Fibroblast of skin of back (primary cell): Measurements from ENCODE around the gene EPS8L1. TPM values are rescaled to one million over a fixed set of nuclear protein-coding genes. Genes with fewer than 3 reads are reported as not detected.
"Not testable (repeated sequence)": the region's sequence is repeated elsewhere in the genome, so short reads cannot be mapped to it uniquely, and the experiment has no call there.

Experiments
- DNase-seq: peaks from one replicate; pipeline ENCODE4 v3.0.0-alpha.2; 2013
- polyA plus RNA-seq, 2 experiments: library from polyadenylated mRNA; unstranded; fragments of 120-200 nt; gene quantifications; one replicate each; pipeline ENCODE4 v1.2.1, GENCODE V29; 2013; ENCODE audit not compliant: insufficient read length in 2 of 2

The EPS8L1 gene
- polyA plus RNA-seq (2013, experiment 1 of 2; ENCODE audit: insufficient read length): 3.7 TPM
- 2.2 TPM for polyA plus RNA-seq (2013, experiment 2 of 2; ENCODE audit: insufficient read length)

DNA sequence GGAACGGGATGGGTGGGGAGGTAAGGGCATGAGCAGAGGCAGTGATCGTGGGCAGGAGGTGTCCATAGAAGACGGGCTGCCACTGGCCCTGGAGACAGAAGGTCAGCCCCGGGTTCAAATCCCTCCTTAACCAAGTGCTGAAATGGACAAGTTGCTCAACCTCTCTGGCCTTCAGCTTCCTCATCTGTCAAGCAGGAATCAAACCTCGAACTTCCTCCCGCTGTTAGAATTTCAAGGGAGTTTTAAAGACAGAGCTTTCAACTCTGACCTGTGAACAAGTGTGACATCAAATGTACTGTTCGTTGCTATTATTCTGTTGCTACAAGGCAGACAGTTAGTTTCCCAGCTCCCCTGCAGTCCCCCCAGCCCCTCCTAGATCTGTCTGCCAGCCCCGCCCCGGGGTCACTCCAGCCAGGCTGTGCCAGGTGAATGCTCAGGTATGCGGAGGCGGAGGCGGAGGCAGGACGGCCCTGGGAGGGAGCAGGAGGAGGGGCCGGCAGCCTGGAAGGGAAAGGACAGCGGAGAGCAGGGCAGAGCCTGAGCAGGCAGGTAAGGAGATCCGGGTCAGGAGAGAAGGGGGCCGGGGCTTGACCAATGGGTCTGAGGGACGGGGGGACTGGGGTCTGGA lies at the start of gene EPS8L1:
Gene EPS8L1 (plus strand): TSS at position 499 of the 628 bp plus-strand sequence. CDS start 576 bp downstream, outside the sequence.
- DNase-seq: no peak

DNA sequence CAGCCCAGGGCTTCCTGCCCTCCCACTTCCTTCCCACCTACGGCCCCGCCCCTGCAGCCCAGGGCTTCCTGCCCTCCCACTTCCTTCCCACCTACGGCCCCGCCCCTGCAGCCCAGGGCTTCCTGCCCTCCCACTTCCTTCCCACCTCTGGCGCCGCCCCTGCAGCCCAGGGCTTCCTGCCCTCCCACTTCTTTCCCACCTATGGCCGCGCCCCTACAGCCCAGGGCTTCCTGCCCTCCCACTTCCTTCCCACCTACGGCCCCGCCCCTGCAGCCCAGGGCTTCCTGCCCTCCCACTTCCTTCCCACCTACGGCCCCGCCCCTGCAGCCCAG lies 48.6 kb upstream of the EPS8L1 start:
- not testable (repeated sequence) for DNase-seq

DNA sequence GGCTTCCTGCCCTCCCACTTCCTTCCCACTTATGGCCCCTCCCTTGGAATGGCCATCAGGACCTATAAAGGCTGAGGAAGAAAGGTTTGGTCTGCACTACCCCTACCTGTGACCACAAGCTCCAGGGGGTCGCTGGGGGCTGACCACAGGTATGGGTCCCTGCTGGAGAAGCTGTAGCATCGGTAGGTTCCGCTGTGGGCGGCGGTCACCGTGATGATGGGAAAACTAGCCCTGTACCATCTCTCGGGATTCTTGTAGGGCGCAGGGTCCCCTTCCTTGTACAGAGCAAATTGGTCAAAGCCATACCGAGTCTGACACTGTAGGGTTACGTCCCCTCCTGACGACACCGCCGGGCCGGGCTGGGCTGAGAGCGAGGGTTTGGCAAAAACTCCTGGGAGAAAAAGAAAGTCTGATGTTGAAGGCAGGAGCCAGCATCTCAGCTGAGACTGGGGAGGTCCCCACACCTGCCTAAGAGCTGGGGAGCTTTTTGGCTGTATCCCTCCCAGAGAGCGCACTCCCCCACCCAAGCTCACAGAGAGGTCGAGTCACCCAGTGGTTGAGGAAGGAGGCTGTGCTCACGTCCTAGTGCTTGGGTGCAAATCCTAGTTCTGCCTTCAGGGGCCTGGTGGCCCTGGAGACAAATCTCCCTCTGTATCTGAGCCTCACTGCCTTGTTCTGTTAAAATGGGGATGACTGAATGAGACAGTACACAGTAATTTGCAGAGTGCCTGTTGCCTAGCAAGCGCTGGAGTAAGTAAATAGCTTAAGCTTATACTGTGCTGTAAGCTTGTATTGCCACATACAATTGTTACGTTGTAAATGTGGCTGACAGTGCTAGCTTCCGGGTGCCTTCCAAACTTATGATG lies 48.0 kb upstream of the EPS8L1 start:
- DNase-seq: no peak

DNA sequence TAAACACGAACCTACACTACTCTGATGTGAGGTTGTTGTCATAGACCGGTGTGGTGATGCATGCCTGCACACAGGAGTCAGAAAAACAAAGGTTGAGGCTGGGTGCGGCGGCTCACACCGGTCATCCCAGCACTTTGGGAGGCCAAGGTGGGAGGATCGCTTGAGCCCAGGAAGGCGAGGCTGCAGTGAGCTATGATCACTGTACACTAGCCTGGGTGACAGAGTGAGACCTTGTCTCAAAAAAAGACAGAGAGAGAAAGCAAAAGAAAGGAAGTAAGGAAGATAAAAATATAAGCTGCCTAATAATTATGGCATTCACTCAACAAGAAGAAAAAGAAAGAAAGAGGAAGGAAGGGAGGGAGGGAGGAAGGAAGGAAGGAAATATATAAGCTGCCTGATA lies 46.9 kb upstream of the EPS8L1 start:
- DNase-seq: no peak

DNA sequence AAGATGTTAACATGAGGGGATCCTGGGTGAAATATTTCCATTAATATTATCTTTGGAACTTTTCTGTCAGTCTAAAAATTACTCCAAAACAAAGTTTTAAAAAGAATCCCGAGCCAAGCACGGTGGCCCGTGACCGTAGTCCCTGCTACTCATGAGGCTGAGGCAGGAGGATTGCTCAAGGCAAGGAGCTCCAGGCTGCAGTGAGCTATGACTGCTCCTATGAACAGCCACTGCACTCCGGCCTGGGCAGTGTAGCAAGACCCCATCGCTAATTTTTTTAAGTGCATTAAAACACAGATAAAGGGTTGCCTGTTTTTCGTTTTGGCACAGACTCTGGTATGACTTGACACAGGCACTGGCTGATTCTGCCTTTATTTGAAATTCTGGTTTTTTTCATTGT lies 44.5 kb upstream of the EPS8L1 start:
- DNase-seq: no peak

DNA sequence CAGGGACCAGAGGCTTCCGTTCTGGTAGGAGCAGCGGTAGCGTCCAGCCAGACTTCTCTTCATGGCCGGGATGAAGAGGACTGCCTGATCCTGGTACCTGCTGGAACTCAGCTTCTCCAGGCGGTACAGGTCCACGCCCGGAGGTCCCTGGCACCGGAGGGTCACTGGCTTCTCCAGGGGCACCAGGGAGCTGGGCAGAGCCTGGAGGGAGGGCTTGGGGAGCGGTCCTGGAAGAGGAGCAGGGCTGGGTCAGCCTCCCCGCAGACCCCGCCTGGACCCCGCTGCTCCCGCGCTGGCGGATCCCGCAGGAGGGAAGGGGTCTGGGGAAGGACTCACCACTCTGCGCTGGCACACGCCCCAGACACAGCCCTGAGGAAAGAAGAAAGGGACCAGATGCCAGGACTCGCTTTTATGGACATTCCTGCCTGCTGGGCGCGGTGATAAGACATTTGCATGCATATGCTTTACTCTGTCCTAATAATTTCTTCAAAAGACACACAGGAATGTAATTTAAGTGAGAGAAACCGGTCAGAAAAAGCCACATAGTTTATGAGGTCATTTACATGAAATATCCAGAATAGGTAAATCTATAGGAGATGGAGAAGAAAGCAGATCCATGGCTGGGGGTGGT lies 43.4 kb upstream of the EPS8L1 start:
- DNase-seq: no peak

DNA sequence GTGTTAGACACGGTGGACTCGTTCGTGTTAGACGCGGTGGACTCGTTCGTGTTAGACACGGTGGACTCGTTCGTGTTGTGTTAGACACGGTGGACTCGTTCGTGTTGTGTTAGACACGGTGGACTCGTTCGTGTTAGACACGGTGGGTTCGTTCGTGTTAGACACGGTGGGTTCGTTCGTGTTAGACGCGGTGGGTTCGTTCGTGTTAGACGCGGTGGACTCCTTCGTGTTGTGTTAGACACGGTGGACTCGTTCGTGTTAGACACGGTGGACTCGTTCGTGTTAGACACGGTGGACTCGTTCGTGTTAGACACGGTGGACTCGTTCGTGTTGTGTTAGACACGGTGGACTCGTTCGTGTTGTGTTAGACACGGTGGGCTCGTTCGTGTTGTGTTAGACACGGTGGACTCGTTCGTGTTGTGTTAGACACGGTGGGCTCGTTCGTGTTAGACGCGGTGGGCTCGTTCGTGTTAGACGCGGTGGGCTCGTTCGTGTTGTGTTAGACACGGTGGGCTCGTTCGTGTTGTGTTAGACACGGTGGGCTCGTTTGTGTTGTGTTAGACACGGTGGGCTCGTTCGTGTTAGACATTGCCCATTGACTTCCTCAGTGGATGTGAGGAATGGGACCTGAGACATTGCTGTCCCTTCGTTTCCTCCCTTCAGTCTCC lies 42.6 kb upstream of the EPS8L1 start:
- DNase-seq: not testable (repeated sequence)

DNA sequence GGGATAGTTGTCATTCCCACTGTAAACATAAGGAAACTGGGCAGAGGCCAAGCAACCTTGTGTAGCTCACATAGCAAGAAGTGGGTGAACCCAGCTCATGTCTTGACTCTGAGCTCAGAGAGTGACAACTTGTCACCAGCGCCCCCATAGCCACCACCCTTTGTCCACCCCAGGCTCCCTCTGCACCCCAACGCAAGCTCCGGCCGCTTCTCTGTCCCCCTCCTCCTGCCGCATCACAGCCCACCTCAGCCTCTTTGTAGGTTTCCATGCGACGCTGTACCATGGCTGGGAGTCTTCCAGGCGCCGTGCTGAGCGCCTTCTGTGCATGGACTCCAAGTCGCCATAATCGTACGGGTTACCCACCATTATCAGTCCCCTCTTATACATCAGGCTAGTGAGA lies 40.9 kb upstream of the EPS8L1 start:
- no peak for DNase-seq

DNA sequence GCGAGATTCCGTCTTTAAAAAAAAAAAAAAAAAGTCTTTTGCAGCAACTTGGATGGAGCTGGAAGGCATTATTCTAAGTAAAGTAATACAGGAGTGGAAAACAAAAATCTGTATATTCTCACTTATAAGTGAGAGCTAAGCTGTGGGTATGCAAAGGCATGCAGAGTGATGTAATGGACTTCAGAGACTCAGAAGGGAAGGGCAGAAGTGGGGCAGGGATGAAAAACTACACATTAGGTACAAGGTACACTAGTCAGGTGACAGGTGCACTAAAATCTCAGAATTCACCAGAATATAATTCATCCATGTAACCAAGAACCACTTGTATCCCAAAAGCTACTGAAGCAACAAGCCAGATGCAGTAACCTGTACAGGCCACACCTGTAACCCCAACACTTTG lies 39.6 kb upstream of the EPS8L1 start:
- no peak for DNase-seq

DNA sequence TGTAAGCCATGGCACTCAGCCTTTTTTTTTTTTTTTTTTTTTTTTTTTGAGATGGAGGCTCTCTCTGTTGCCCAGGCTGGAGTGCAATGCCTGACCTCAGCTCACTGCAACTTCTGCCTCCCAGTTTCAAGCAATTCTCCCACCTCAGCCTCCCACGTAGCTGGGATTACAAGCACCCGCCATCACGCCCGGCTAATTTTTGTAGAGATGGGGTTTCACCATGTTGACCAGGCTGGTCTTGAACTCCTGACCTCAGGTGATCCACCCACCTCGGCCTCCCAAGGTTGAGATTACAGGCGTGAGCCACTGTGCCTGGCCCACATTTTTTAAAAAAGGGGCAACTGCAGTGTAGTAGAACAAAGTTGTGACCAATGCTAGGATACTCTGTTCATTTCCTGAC lies 38.1 kb upstream of the EPS8L1 start:
- DNase-seq: not testable (repeated sequence)

DNA sequence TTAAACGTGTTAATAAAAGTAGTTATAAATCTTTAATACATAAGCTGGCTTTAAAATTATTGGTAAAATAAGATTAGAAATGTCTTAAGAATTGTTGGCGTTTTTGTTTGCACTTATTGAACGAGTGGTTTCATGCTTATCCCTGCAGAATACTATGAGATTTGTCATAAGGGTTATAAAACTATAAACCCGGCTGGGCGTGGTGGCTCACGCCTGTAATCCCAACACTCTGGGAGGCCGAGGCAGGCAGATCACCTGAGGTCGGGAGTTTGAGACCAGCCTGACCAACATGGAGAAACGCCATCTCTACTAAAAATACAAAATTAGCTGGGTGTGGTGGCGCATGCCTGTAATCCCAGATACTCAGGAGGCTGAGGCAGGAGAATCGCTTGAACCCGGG lies 35.0 kb upstream of the EPS8L1 start:
- DNase-seq: not testable (repeated sequence)

DNA sequence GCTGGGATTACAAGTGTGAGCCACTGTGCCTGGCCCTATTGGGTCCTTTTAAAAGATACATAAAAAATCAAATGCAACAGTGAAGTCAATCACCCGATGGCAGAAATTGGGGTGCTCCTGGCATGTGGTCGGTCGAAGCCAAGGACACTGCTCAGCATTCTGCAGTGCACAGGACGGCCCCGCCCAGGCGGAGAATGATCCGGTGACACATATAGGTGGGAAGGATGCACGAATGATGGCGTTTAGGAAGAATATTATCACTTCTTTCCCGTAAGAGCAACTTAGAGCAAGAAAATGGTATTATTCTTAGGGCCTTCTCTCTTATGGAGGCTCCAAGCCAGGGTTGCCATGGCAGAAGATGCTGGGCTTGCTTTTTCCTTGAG lies 34.4 kb upstream of the EPS8L1 start:
- DNase-seq: no peak

DNA sequence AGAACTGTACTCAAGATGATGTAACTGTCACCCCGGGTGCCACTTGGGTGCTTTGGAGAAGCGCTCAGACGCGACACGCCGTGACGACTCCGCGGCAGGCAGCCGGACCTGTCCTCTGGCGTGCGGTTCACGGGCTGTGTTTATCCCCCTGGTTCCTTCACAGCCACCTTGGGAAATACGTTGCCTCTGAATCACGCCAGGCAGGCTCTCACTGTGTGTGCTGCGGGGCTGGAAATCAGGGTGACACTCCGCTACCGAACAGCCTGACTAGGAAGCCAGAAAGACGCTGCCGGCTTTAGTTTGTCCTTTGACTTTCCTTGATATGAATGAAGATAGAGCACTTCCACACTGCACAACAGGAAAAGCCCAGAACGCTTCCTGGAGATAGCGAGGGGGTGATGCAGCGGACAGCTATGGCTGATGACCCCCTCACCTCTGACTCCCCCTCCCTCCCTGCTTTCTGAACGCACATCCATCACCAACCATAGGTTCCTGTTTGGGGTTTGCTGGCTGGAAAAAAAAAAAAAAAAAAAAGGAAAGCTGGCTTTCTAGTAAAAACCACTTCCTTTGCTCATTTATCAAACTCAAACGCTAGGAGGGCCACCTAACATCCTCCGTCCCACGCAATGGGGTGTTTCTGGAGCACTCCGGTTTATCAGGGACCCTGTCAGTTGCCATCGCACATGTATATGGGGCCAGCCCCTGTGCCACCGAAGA lies 33.9 kb upstream of the EPS8L1 start:
- DNase-seq: no peak

DNA sequence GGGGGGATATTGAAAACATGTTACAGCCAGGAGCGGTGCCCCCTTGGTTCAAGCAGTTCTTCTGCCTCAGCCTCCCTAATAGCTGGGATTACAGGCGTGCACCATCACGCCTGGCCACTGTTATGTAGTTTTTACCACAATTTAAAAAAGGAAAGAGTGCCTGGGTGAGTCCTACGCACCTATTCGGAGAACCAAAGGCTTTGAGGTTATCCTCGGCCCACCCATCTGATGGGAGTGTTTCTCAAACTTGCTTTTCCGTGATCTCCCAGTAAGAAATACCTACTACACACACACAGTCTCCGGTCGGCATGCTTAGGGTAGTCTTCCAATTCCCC lies 33.4 kb upstream of the EPS8L1 start:
- DNase-seq: no peak

DNA sequence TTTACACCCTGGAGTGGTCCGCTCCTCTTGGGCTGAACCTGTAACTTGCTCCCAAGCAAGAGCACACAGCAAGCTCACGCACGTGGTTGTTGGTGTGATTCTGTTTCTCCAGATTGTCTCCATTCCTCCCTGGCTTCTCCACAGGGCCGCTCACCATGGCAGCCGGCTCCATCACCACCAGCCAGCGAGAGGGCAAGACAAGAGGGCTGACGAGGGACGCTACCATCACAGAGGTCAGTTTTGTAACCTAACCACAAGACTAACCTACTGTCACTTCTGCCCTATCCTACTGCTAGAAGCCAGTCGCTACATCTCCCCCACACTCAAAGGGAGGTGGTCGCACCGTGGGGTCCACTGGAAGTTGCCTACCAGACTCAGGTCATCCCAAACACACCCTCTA lies 33.0 kb upstream of the EPS8L1 start:
- DNase-seq: no peak

DNA sequence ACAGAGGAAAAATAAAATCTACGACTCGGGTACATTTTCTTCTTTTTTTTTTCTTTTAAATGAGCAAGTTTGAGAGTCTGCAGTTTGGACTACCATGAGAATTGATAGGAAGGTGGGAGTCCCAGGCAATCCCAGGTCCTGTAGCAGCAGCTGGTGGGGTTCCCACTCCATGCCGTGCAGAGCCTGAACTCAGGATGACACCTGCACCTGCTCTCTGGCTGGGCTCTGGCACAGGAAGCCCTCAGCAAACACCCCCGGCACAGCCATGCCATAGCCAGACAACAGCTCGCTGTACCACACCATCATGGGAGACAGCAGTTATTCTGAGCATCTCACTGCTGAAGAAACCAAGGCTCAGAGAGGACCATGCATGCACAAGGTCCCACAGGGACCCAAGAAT lies 31.4 kb upstream of the EPS8L1 start:
- DNase-seq: no peak

DNA sequence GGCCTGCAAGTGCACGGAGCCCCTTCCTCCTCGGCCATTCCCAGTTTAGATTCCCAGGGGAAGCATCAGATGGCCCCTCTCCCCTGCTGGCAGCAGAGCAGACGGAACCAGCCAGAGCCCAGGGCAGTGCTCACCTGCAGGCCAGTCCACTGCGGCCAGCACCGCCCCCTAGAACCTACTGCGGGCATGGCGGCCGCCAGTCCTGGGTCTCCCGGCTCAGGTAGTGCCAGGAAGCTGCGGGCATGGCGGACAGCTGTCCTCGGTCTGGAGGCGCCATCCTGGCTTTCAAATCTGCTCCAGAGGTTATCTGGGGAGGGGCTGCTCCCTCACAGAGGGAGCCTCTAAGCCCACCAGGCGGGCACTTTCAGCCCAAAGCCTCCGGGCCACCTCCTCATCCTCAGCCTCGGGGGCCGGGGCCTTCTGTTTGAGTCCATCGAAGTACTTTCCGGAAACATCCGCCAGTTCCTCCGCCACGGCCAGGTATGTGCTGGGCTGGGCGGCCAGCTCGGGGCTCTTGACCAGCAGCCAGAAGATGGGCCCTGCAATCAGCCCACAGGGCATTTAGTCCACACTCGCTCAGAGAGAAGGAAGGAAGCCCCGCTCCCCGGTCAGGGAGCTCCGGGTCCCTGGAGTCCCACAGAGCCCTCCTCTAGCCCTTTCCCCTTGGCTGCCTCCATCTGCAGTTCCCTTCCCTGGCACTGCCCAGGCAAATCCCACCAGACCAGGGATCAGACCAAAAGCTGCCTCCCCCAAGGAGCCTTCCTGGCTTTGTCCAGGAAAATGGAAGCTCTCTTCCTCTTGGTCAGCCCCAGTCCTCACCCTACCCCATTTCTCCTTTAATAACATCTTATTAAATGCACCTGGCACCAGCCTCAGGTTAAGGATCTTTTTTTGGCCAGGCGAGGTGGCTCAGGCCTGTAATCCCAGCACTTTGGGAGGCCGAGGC lies 30.6 kb upstream of the EPS8L1 start:
- no peak for DNase-seq

DNA sequence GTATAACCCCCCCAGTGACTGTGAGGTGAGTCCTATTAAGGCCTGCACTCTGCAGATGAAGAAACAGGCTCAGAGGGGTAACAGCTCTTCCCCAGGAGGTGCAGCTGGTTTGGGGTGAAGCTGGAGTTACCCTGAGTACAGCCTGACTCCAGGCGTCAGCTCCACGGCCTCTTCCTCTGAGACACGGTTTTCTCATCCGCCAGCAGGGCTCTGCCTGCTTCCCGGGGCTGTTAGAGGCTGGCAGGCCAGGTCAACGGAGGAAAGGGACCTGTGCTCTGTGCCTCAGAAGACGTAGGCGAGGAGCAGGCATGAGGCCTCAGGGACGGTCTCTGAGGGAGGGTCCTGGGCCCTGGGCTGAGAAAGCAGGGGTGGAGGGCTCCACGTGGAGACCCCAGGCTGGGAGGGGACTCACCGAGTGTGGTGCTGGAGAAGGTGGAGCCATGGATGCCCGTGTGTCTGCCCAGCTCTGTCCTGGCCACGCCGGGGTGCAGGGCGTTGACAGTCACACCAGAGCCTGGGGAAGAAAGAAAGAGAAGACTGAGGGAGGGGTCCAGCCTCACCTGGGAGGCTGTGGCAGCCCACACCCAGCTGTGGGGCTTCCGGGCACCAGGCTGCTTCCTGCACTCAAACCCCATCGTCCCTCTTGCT lies 28.6 kb upstream of the EPS8L1 start:
- DNase-seq: no peak

DNA sequence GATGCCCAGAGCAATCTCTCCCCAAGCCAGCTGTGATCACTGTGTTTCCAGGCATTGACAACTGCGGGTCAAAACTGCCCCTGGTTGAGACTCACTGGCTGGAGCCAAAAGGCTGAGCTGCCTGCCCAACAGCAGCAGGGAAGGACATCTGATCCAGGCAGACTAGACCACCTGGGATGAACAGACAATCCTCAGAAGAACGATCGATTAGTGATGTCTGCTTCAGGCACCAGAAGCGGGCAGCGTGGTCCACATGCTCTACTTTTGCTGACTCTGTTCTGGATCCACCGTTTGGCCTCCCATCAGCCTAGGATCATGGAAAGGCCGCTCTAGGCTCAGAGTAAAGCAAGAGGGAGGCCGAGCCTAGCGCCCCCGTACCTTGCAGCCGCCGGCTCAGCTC lies 27.7 kb upstream of the EPS8L1 start:
- DNase-seq: no peak

DNA sequence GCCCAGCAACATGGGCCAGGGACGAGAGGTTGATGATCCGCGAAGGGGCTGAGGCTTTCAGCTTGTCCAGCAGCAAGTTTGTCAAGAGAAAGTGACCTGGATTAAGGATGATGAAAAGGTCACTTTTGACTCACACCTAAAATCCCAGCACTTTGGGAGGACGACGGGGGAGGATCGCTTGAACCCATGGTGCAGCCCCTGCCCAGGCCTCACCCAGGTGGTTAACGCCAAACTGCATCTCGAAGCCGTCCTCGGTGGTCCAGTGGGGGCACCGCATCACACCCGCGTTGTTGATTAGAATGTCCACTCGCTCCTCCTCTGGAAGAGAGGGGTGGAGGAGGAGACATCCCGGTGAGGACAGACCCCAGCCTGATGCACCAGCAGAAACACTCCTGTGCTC lies 27.2 kb upstream of the EPS8L1 start:
- no peak for DNase-seq
